ENCODE measurements around the gene FAM136A. TPM values are rescaled to one million over a fixed set of nuclear protein-coding genes. Genes with fewer than 3 reads are reported as not detected.
"Not testable (repeated sequence)": the region's sequence is repeated elsewhere in the genome, so short reads cannot be mapped to it uniquely, and the experiment has no call there.

Gene FAM136A
- total RNA-seq, 1 donor from 2014 or later = 26.0 TPM

DNA sequence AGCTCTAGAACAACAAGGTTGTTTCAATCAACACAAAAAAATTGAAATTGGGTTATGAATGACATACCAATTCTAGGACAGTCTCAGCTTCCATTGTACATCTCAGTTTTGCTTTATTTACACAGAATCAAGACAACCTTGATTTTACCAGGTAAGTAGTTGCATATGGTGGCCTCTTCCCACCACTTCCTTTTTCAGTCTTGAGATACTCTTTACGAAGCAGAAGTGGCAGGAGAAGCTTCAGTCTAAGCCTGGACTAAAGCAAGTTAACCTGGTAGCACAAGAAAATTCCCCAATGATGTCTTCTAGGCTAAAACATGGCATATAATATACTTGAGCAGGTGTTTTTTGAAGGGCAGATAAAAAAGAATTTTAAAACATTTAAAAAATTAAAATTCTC is 10.7 kb upstream of the FAM136A start:
- intact Hi-C loops (cut with micrococcal nuclease) = no loop called here
- no peak overlapping the region for H3K4me3 ChIP-seq
- peaks cover 18% of the 10 kb centered on the region for H3K27me3 ChIP-seq (ENCODE audit: low read depth)
- no peaks in the 10 kb centered on the region for H3K9me3 ChIP-seq (replicated peaks)
- TF ChIP-seq, protein P1, sequence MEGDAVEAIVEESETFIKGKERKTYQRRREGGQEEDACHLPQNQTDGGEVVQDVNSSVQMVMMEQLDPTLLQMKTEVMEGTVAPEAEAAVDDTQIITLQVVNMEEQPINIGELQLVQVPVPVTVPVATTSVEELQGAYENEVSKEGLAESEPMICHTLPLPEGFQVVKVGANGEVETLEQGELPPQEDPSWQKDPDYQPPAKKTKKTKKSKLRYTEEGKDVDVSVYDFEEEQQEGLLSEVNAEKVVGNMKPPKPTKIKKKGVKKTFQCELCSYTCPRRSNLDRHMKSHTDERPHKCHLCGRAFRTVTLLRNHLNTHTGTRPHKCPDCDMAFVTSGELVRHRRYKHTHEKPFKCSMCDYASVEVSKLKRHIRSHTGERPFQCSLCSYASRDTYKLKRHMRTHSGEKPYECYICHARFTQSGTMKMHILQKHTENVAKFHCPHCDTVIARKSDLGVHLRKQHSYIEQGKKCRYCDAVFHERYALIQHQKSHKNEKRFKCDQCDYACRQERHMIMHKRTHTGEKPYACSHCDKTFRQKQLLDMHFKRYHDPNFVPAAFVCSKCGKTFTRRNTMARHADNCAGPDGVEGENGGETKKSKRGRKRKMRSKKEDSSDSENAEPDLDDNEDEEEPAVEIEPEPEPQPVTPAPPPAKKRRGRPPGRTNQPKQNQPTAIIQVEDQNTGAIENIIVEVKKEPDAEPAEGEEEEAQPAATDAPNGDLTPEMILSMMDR (IDR thresholded peaks at IDR 0.05; ENCODE audit: borderline replicate concordance) = no peak
- H3K27ac ChIP-seq (replicated peaks) = no peak overlapping the region
- no peaks in the 10 kb centered on the region for H3K36me3 ChIP-seq
- H3K4me1 ChIP-seq = no peaks in the 10 kb centered on the region
- no peak for DNase-seq

DNA sequence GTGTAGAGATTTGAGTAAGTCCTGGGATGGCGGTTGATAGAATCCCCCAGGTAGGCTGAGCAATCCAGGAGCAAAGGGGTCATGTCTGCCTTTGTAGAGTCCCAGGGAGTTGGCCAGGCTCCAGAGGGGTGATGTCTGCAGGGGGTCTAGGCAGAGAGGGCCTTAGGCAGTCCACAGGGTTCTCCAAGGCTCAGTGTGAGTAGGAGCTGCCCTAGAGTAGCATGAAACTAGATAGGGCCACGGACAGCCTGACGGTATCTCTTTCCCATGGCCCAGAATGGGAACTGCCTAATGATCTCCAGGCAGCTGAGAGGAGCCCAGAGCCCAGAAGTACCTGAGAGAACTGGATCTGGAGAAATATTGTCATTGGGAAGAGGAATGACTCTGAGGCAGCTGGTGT is 9.0 kb upstream of the FAM136A start:
- no peak overlapping the region for H3K4me3 ChIP-seq
- TF ChIP-seq, protein P1 (IDR thresholded peaks at IDR 0.05; ENCODE audit: borderline replicate concordance) = no peak
- no peaks in the 10 kb centered on the region for H3K9me3 ChIP-seq (replicated peaks)
- intact Hi-C loops (cut with micrococcal nuclease) = no loop called here
- peaks cover 18% of the 10 kb centered on the region for H3K27me3 ChIP-seq (ENCODE audit: low read depth)
- no peak for DNase-seq
- H3K36me3 ChIP-seq = no peaks in the 10 kb centered on the region
- H3K27ac ChIP-seq (replicated peaks) = no peak overlapping the region
- no peaks in the 10 kb centered on the region for H3K4me1 ChIP-seq

DNA sequence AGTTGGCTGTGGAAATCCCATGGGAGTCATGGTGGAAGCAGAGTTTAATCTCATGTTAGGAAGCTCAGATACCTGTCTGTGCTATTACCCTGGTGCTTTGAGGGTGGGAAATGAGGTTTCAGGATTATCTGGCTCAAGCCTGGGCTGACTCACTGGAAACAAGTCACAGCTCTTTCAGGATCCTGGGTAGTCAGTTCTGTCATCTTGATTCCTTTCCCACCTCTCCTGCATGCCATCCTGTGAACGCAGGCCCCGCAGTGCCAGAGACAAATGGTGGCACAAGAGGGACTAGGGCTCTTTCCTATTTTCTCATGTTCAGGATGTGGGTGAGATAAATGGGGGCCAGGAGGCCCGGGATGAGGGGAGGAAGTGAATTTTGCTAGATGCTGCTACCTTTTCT is 3.7 kb upstream of the FAM136A start:
- H3K27ac ChIP-seq (replicated peaks) = no peak overlapping the region
- TF ChIP-seq, protein P1 (IDR thresholded peaks at IDR 0.05; ENCODE audit: borderline replicate concordance) = no peak
- intact Hi-C loops (cut with micrococcal nuclease) = no loop called here
- no peaks in the 10 kb centered on the region for H3K9me3 ChIP-seq (replicated peaks)
- no peak overlapping the region for H3K4me3 ChIP-seq
- peaks cover 15% of the 10 kb centered on the region for H3K27me3 ChIP-seq (ENCODE audit: low read depth)
- H3K4me1 ChIP-seq = peaks cover 18% of the 10 kb centered on the region
- H3K36me3 ChIP-seq = no peaks in the 10 kb centered on the region
- no peak for DNase-seq

DNA sequence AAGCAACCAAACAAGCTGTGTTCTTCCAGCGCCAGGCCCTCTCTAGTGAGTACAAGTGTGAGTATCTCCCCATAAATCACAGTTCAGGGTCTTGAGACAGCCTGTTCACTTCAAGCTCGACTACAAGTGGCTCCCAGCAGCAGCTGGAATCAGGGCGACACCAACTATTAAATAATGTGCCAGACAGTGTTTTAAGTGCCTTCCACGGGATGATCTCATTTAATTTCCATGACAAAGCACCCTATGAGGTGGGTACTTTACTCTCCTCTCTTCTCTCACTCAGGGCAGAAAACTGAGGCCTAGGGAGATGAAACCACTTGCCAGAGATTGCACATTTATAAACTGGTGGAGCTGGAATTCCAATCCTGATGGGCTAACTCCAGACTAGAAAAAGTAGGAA is 2.6 kb upstream of the FAM136A start:
- Histone ChIP-seq H3K4me3 (no peak overlapping the region), H3K36me3 (peaks cover 9% of the 10 kb centered on the region), H3K4me1 (peaks cover 19% of the 10 kb centered on the region), H3K9me3 (replicated peaks) (no peaks in the 10 kb centered on the region), H3K27me3 (ENCODE audit: low read depth) (peaks cover 5% of the 10 kb centered on the region), H3K27ac (replicated peaks) (no peak overlapping the region)
- intact Hi-C loops (cut with micrococcal nuclease) = no loop called here
- TF ChIP-seq, protein P1 (IDR thresholded peaks at IDR 0.05; ENCODE audit: borderline replicate concordance) = no peak
- DNase-seq = no peak

DNA sequence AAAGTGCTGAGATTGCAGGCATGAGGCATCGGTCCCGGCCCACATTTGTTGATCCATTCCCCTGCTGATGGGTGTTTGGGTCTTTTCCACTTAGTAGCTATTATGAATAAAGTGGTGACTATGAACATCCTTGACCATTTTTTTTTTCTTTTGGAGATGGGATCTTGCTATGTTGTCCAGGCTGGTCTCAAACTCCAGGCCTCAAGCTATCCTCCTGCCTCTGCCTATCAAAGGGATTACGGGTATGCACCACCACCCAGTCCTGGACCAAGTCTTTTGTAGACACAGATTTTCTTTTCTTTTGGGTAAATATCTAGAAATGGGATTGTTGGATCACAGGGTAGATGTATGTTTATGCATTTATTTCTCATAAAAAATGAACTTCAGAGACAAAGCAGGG is 1.3 kb upstream of the FAM136A start:
- no peak overlapping the region for H3K27ac ChIP-seq (replicated peaks)
- no peak overlapping the region for H3K4me3 ChIP-seq
- no peaks in the 10 kb centered on the region for H3K9me3 ChIP-seq (replicated peaks)
- H3K4me1 ChIP-seq = peaks cover 19% of the 10 kb centered on the region
- no peak for DNase-seq
- intact Hi-C loops (cut with micrococcal nuclease) = no loop called here
- H3K27me3 ChIP-seq (ENCODE audit: low read depth) = no peaks in the 10 kb centered on the region
- TF ChIP-seq, protein P1 (IDR thresholded peaks at IDR 0.05; ENCODE audit: borderline replicate concordance) = no peak
- peaks cover 22% of the 10 kb centered on the region for H3K36me3 ChIP-seq

DNA sequence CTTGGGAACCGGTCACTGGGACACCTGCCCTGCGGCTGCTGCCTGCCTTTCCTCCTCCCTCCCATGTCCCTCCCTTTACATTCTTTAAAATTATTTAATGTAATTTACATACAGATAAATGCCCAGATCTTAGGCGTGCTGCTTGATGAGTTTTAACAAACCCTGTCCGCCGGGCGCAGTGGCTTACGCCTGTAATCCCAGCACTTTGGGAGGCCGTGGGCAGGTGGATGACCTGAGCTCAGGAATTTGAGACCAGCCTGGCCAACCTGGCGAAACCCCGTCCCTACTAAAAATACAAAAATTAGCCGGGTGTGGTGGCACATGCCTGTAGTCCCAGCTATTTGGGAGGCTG is 304 bp upstream of the FAM136A start:
- H3K36me3 ChIP-seq = peaks cover 25% of the 10 kb centered on the region
- peak overlapping the region; percentile 100 for H3K4me3 ChIP-seq
- H3K27me3 ChIP-seq (ENCODE audit: low read depth); DNase-seq; H3K9me3 ChIP-seq (replicated peaks); intact Hi-C loops (cut with micrococcal nuclease): not testable (repeated sequence)
- peaks cover 19% of the 10 kb centered on the region for H3K4me1 ChIP-seq
- TF ChIP-seq, protein P1 (IDR thresholded peaks at IDR 0.05; ENCODE audit: borderline replicate concordance) = peak; percentile 19
- H3K27ac ChIP-seq (replicated peaks) = peak overlapping the region; percentile 92

Measured in left ventricle myocardium inferior (tissue), 1 donor.